K562 (cell line): ENCODE data around the gene MTHFD2. TPM values are rescaled to one million over a fixed set of nuclear protein-coding genes. Genes with fewer than 3 reads are reported as not detected.
A peak's percentile ranks its signal among the peaks of the same experiment; 100 is the strongest.

Source experiments
- CSDE1 ChIP-seq, 2 experiments: fragments of 450-650 bp; IDR thresholded peaks; 2 replicates each; pipeline ENCODE4 v1.6.1; 2016; ENCODE audit warnings: mild to moderate bottlenecking in 1 of 2
- FOXJ2 ChIP-seq: fragments of 200-800 bp; sonication (Bioruptor generic); IDR thresholded peaks from 2 replicates; pipeline ENCODE4 v1.6.1; 2016; ENCODE audit warnings: missing genetic modification characterization, missing compliant biosample characterization
- GABPB2 ChIP-seq: fragments of 250-450 bp; sonication (Bioruptor Pico); conservative IDR thresholded peaks from 2 replicates; pipeline ENCODE4 v1.5.1; 2021; ENCODE audit warnings: mild to moderate bottlenecking
- HDAC3 ChIP-seq: fragments of 450-650 bp; IDR thresholded peaks from 2 replicates; pipeline ENCODE4 v1.6.1; 2018; ENCODE audit warnings: borderline replicate concordance, mild to moderate bottlenecking, moderate library complexity; ENCODE audit not compliant: partially characterized antibody
- POLR2AphosphoS2 ChIP-seq: IDR thresholded peaks from 2 replicates; pipeline ENCODE4 v1.6.1; 2012; ENCODE audit warnings: low read length, improper control_type of control experiment
- RCOR1 ChIP-seq, 2 experiments: IDR thresholded peaks; 2 replicates each; pipeline ENCODE4 v1.6.1; 2012; ENCODE audit warnings: low read depth in 2 of 2, low read length in 2 of 2, borderline replicate concordance in 1 of 2, improper control_type of control experiment in 1 of 2
- SOX6 ChIP-seq: fragments of 450-650 bp; IDR thresholded peaks from 2 replicates; pipeline ENCODE4 v1.6.1; 2014; ENCODE audit warnings: mild to moderate bottlenecking
- ZNF77 ChIP-seq: fragments of 250-450 bp; sonication (Bioruptor Pico); IDR thresholded peaks from 2 replicates; pipeline ENCODE4 v1.5.0; 2020
- ZNF780A ChIP-seq: fragments of 250-450 bp; sonication (Bioruptor Pico); IDR thresholded peaks from 2 replicates; pipeline ENCODE4 v1.5.0; 2021; ENCODE audit warnings: mild to moderate bottlenecking
- polyA plus RNA-seq, 8 experiments: library from polyadenylated mRNA; depleted of rRNA in 4 of 8; stranded (reverse) in 5 of 8; unstranded in 3 of 8; fragments of >200 nt; fragmentation: Nextera tagmentation in 2 of 8; fragmentation: Illumina TruSeq in 1 of 8; extraction: Ambion mirVana in 2 of 8; extraction: Trizol in 1 of 8; gene quantifications; 2 replicates each; pipeline versions ENCODE4 v1.2.1 to v1.2.3, GENCODE V29; 2011 to 2014; ENCODE audit warnings: inconsistent platforms in 1 of 8, missing spikeins in 1 of 8
- total RNA-seq, 7 experiments: library from RNA; depleted of rRNA in 6 of 7; stranded (reverse); fragments of >200 nt in 6 of 7; fragmentation: Illumina TruSeq in 2 of 7; extraction: Trizol in 2 of 7; gene quantifications; 2 replicates each; pipeline versions ENCODE4 v1.2.1 to v1.2.3, GENCODE V29; 2011 to 2021; ENCODE audit warnings: low replicate concordance in 1 of 7
- TF ChIP-seq, protein P1 (sequence below): fragments of 450-650 bp; formaldehyde crosslinking; IDR thresholded peaks from 2 replicates; pipeline ENCODE4 v1.4.0; 2020; ENCODE audit warnings: mild to moderate bottlenecking, moderate library complexity
- TF ChIP-seq, protein P2 (sequence below): fragments of 450-650 bp; IDR thresholded peaks from 2 replicates; pipeline ENCODE4 v1.6.1; 2016; ENCODE audit warnings: antibody characterized with exemption
- TF ChIP-seq, protein P3 (sequence below): fragments of 200-400 bp; formaldehyde crosslinking; IDR thresholded peaks from 2 replicates; pipeline ENCODE4 v1.6.1; 2017; ENCODE audit warnings: mild to moderate bottlenecking, low read depth, low read length, moderate library complexity
- TF ChIP-seq, protein P4 (sequence below): fragments of 250-450 bp; sonication (Bioruptor Pico); IDR thresholded peaks from 2 replicates; pipeline ENCODE4 v1.8.0; 2021; ENCODE audit warnings: borderline replicate concordance, mild to moderate bottlenecking, moderate library complexity; ENCODE audit not compliant: poor library complexity, severe bottlenecking
- TF ChIP-seq, protein P5 (sequence below): sonication (generic); formaldehyde crosslinking; IDR thresholded peaks from 2 replicates; pipeline ENCODE4 v1.8.1; 2023; ENCODE audit warnings: mild to moderate bottlenecking, missing genetic modification reagents, moderate library complexity
- TF ChIP-seq, protein P6 (sequence below): fragments of 150-350 bp; conservative IDR thresholded peaks from 2 replicates; pipeline ENCODE4 v1.6.1; 2014; ENCODE audit warnings: low read length

The MTHFD2 gene
- total and polyA plus RNA-seq, 9 of the 15 experiments (the other 6 are each of a cell fraction or from before 2014, with no cell fraction given): 113 to 520 (median 234) TPM

DNA sequence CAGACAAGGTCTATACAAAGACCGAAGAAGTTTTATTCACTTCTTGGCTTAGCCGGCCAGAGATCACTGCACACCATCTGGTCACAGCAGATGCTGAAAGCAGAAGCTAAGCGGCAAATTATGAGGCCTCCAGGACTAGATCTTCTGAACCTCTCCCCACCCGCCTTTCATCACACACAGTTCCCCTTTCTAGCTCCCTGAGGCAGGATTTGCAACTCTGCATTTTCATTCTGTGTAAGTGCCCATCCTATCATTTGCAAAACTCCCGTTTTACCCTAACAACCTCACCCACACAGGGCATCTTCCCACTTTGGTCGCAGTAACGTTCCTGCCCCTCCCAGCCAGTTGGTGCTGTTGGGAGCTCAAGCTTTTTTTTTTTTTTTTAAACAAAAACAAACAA lies 16.7 kb upstream of the MTHFD2 start (continued):
- TF ChIP-seq, protein P1, sequence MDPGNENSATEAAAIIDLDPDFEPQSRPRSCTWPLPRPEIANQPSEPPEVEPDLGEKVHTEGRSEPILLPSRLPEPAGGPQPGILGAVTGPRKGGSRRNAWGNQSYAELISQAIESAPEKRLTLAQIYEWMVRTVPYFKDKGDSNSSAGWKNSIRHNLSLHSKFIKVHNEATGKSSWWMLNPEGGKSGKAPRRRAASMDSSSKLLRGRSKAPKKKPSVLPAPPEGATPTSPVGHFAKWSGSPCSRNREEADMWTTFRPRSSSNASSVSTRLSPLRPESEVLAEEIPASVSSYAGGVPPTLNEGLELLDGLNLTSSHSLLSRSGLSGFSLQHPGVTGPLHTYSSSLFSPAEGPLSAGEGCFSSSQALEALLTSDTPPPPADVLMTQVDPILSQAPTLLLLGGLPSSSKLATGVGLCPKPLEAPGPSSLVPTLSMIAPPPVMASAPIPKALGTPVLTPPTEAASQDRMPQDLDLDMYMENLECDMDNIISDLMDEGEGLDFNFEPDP (CRISPR knock-in tag): no peak
- TF ChIP-seq, protein P2, sequence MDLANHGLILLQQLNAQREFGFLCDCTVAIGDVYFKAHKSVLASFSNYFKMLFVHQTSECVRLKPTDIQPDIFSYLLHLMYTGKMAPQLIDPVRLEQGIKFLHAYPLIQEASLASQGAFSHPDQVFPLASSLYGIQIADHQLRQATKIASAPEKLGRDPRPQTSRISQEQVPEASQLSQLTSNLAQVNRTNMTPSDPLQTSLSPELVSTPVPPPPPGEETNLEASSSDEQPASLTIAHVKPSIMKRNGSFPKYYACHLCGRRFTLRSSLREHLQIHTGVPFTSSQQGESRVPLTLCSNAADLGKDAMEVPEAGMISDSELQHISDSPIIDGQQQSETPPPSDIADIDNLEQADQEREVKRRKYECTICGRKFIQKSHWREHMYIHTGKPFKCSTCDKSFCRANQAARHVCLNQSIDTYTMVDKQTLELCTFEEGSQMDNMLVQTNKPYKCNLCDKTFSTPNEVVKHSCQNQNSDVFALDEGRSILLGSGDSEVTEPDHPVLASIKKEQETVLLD: peak; percentile 35; the same call in 1 of the 2 replicates
- TF ChIP-seq GABPB2: no peak
- no peak for TF ChIP-seq ZNF77
- no peak for TF ChIP-seq POLR2AphosphoS2
- TF ChIP-seq, protein P3, sequence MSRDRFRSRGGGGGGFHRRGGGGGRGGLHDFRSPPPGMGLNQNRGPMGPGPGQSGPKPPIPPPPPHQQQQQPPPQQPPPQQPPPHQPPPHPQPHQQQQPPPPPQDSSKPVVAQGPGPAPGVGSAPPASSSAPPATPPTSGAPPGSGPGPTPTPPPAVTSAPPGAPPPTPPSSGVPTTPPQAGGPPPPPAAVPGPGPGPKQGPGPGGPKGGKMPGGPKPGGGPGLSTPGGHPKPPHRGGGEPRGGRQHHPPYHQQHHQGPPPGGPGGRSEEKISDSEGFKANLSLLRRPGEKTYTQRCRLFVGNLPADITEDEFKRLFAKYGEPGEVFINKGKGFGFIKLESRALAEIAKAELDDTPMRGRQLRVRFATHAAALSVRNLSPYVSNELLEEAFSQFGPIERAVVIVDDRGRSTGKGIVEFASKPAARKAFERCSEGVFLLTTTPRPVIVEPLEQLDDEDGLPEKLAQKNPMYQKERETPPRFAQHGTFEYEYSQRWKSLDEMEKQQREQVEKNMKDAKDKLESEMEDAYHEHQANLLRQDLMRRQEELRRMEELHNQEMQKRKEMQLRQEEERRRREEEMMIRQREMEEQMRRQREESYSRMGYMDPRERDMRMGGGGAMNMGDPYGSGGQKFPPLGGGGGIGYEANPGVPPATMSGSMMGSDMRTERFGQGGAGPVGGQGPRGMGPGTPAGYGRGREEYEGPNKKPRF: no peak
- no peak for TF ChIP-seq ZNF780A (CRISPR knock-in tag)
- no peak for TF ChIP-seq CSDE1 (IDR thresholded peaks at IDR 0.05)
- no peak for TF ChIP-seq FOXJ2
- TF ChIP-seq, protein P4, sequence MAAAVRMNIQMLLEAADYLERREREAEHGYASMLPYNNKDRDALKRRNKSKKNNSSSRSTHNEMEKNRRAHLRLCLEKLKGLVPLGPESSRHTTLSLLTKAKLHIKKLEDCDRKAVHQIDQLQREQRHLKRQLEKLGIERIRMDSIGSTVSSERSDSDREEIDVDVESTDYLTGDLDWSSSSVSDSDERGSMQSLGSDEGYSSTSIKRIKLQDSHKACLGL: no peak
- TF ChIP-seq, protein P5, sequence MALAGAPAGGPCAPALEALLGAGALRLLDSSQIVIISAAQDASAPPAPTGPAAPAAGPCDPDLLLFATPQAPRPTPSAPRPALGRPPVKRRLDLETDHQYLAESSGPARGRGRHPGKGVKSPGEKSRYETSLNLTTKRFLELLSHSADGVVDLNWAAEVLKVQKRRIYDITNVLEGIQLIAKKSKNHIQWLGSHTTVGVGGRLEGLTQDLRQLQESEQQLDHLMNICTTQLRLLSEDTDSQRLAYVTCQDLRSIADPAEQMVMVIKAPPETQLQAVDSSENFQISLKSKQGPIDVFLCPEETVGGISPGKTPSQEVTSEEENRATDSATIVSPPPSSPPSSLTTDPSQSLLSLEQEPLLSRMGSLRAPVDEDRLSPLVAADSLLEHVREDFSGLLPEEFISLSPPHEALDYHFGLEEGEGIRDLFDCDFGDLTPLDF: no peak
- TF ChIP-seq, protein P6, sequence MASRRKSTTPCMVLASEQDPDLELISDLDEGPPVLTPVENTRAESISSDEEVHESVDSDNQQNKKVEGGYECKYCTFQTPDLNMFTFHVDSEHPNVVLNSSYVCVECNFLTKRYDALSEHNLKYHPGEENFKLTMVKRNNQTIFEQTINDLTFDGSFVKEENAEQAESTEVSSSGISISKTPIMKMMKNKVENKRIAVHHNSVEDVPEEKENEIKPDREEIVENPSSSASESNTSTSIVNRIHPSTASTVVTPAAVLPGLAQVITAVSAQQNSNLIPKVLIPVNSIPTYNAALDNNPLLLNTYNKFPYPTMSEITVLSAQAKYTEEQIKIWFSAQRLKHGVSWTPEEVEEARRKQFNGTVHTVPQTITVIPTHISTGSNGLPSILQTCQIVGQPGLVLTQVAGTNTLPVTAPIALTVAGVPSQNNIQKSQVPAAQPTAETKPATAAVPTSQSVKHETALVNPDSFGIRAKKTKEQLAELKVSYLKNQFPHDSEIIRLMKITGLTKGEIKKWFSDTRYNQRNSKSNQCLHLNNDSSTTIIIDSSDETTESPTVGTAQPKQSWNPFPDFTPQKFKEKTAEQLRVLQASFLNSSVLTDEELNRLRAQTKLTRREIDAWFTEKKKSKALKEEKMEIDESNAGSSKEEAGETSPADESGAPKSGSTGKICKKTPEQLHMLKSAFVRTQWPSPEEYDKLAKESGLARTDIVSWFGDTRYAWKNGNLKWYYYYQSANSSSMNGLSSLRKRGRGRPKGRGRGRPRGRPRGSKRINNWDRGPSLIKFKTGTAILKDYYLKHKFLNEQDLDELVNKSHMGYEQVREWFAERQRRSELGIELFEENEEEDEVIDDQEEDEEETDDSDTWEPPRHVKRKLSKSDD: no peak
- no peak for TF ChIP-seq SOX6
- TF ChIP-seq HDAC3: no peak
- peak; percentile 40 to 80; a peak in 2 of 4 replicates for TF ChIP-seq RCOR1 (IDR thresholded peaks at IDR 0.05; ENCODE audit: borderline replicate concordance in 1 of 2, low read depth in 2 of 2, low read length in 2 of 2)
